SH-SY5Y (cell line): ENCODE measurements around the gene RNH1.

Experiments used
- GATA2 ChIP-seq: IDR thresholded peaks from 2 replicates; pipeline ENCODE4 v1.6.1; 2011; ENCODE audit warnings: mild to moderate bottlenecking, low read depth, low read length
- GATA3 ChIP-seq: IDR thresholded peaks from 2 replicates; pipeline ENCODE4 v1.6.1; 2011; ENCODE audit warnings: low read depth, mild to moderate bottlenecking, low read length, moderate library complexity

- TF ChIP-seq GATA2 (no peak), GATA3 (no peak)
Measured at GRCh38 chr11:490186-490929, 16.7 kb downstream of the RNH1 start.
